ENCODE measurements around the gene RNU1-4.
"Not testable (repeated sequence)": the region's sequence is repeated elsewhere in the genome, so short reads cannot be mapped to it uniquely, and the experiment has no call there.

GRCh38 chr1:16728243-16728949 is 11.9 kb upstream of the RNU1-4 start:
- TF ChIP-seq, protein P1, sequence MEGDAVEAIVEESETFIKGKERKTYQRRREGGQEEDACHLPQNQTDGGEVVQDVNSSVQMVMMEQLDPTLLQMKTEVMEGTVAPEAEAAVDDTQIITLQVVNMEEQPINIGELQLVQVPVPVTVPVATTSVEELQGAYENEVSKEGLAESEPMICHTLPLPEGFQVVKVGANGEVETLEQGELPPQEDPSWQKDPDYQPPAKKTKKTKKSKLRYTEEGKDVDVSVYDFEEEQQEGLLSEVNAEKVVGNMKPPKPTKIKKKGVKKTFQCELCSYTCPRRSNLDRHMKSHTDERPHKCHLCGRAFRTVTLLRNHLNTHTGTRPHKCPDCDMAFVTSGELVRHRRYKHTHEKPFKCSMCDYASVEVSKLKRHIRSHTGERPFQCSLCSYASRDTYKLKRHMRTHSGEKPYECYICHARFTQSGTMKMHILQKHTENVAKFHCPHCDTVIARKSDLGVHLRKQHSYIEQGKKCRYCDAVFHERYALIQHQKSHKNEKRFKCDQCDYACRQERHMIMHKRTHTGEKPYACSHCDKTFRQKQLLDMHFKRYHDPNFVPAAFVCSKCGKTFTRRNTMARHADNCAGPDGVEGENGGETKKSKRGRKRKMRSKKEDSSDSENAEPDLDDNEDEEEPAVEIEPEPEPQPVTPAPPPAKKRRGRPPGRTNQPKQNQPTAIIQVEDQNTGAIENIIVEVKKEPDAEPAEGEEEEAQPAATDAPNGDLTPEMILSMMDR (IDR thresholded peaks at IDR 0.05), result not testable (repeated sequence)
- not testable (repeated sequence) for TF ChIP-seq POLR2A, EP300 (IDR thresholded peaks at IDR 0.05)
